GM12878 (cell line): Measurements from ENCODE around the gene MEIS2. TPM values are rescaled to one million over a fixed set of nuclear protein-coding genes. Genes with fewer than 3 reads are reported as not detected.

Experiments used
- ATAC-seq: fragments of 200-7000 bp; cut with Tn5 transposase; 3 replicates; pipeline ENCODE4 v1.9.1; 2020; ENCODE audit warnings: mild to moderate bottlenecking, moderate library complexity
- BruUV-seq: library from RNA; stranded (reverse); fragments of 400-500 nt; replicated peaks from 2 replicates; lab custom pipeline; 2021; lab: Mats Ljungman, UMichigan
- CTCF ChIA-PET: fragments of 300-600 bp; sonication (Branson Sonifier 250); formaldehyde crosslinking; extraction: SDS; loops from one replicate; lab custom pipeline; 2021; ENCODE audit warnings: inconsistent platforms; lab: Yijun Ruan, JAX
- POLR2A ChIA-PET: fragments of 350-600 bp; formaldehyde crosslinking; extraction: SDS; loops from one replicate; lab custom pipeline; 2021; ENCODE audit warnings: inconsistent platforms; lab: Charles Lee
- RAD21 ChIA-PET: fragments of 300-600 bp; sonication (Branson Sonifier 250); formaldehyde crosslinking; loops from one replicate; lab custom pipeline; 2023; ENCODE audit warnings: antibody characterized with exemption; ENCODE audit not compliant: unreplicated experiment; lab: Charles Lee
- SMC1A ChIA-PET: fragments of 300-600 bp; sonication (Branson Sonifier 250); formaldehyde crosslinking; loops from one replicate; lab custom pipeline; 2023; ENCODE audit not compliant: unreplicated experiment, uncharacterized antibody; lab: Charles Lee
- DNase-seq: peaks from one replicate; pipeline ENCODE4 v3.0.0-alpha.2; 2011; ENCODE audit warnings: low read depth, low spot score
- FAIRE-seq: peaks from 3 replicates; lab custom pipeline; 2011; peaks lifted over from hg19 to GRCh38; lab: Jason Lieb, UNC
- H2AFZ ChIP-seq: 2 replicates; pipeline ENCODE4 v1.6.0; 2011; ENCODE audit warnings: low read depth, low read length, control low read depth; ENCODE audit not compliant: control insufficient read depth
- H3K27ac ChIP-seq: 2 replicates; pipeline ENCODE4 v1.5.1; 2011; ENCODE audit warnings: control low read depth; ENCODE audit not compliant: control insufficient read depth, insufficient read depth
- H3K27me3 ChIP-seq, 2 experiments: replicated peaks in 1 of 2; 2 replicates each; pipeline versions ENCODE4 v1.6.0 to v1.6.1; 2011; ENCODE audit warnings: low read length in 1 of 2; ENCODE audit not compliant: control insufficient read depth in 2 of 2, insufficient read depth in 2 of 2
- H3K36me3 ChIP-seq, 2 experiments: 2 replicates each; pipeline ENCODE4 v1.5.1; 2011; ENCODE audit warnings: low read length in 1 of 2; ENCODE audit not compliant: control insufficient read depth in 2 of 2, insufficient read depth in 2 of 2
- H3K4me1 ChIP-seq: 2 replicates; pipeline ENCODE4 v1.6.1; 2011; ENCODE audit warnings: mild to moderate bottlenecking, low read length, moderate library complexity, mixed read lengths; ENCODE audit not compliant: control insufficient read depth, insufficient read depth
- H3K4me2 ChIP-seq: 2 replicates; pipeline ENCODE4 v1.6.0; 2011; ENCODE audit warnings: control low read depth; ENCODE audit not compliant: control insufficient read depth, insufficient read depth
- H3K4me3 ChIP-seq: fragments of 200-600 bp; sonication (generic); 2 replicates; pipeline ENCODE4 v1.5.1; 2016
- H3K79me2 ChIP-seq: 2 replicates; pipeline ENCODE4 v1.6.0; 2011; ENCODE audit warnings: low read length; ENCODE audit not compliant: control insufficient read depth, insufficient read depth
- H3K9ac ChIP-seq: 2 replicates; pipeline ENCODE4 v1.8.0; 2011; ENCODE audit warnings: low read length, control low read depth, mixed read lengths; ENCODE audit not compliant: control insufficient read depth, insufficient read depth
- H3K9me3 ChIP-seq: replicated peaks from 3 replicates; pipeline ENCODE4 v1.5.1; 2011; ENCODE audit warnings: mild to moderate bottlenecking, low read length; ENCODE audit not compliant: control insufficient read depth, insufficient read depth
- H4K20me1 ChIP-seq: 2 replicates; pipeline ENCODE4 v1.6.0; 2011; ENCODE audit not compliant: control insufficient read depth, insufficient read depth
- CREB1 ChIP-seq: IDR thresholded peaks from 2 replicates; pipeline ENCODE4 v1.6.1; 2012; ENCODE audit warnings: low read depth, mild to moderate bottlenecking, inconsistent platforms
- CUX1 ChIP-seq: IDR thresholded peaks from 2 replicates; pipeline ENCODE4 v1.6.1; 2012; ENCODE audit warnings: improper control_type of control experiment, low read depth, low read length; ENCODE audit not compliant: insufficient replicate concordance
- EED ChIP-seq: sonication (generic); IDR thresholded peaks from 2 replicates; pipeline ENCODE4 v1.6.1; 2016; ENCODE audit warnings: antibody characterized with exemption, low read depth
- HDAC2 ChIP-seq: fragments of 200-600 bp; sonication (generic); IDR thresholded peaks from 2 replicates; pipeline ENCODE4 v1.6.1; 2017
- KDM1A ChIP-seq: fragments of 200-600 bp; sonication (generic); IDR thresholded peaks from 2 replicates; pipeline ENCODE4 v1.6.1; 2016; ENCODE audit warnings: borderline replicate concordance
- MEF2A ChIP-seq: IDR thresholded peaks from 2 replicates; pipeline ENCODE4 v1.6.1; 2011; ENCODE audit warnings: low read depth, mild to moderate bottlenecking, low read length, moderate library complexity; ENCODE audit not compliant: insufficient read depth
- MEF2B ChIP-seq: fragments of 450-650 bp; IDR thresholded peaks from 2 replicates; pipeline ENCODE4 v1.6.1; 2018; ENCODE audit warnings: mild to moderate bottlenecking, moderate library complexity; ENCODE audit not compliant: partially characterized antibody, poor library complexity, severe bottlenecking
- MLLT1 ChIP-seq: fragments of 450-650 bp; IDR thresholded peaks from 2 replicates; pipeline ENCODE4 v1.6.1; 2016; ENCODE audit warnings: mild to moderate bottlenecking
- NKRF ChIP-seq: fragments of 450-650 bp; conservative IDR thresholded peaks from 2 replicates; pipeline ENCODE4 v1.6.1; 2017; ENCODE audit warnings: mild to moderate bottlenecking, moderate library complexity
- NR2C1 ChIP-seq: fragments of 450-650 bp; IDR thresholded peaks from 2 replicates; pipeline ENCODE4 v1.6.1; 2017; ENCODE audit warnings: antibody characterized with exemption, mild to moderate bottlenecking, moderate library complexity
- PKNOX1 ChIP-seq: fragments of 450-650 bp; IDR thresholded peaks from 2 replicates; pipeline ENCODE4 v1.6.1; 2016; ENCODE audit warnings: mild to moderate bottlenecking
- USF2 ChIP-seq: IDR thresholded peaks from 2 replicates; pipeline ENCODE4 v1.6.1; 2011; ENCODE audit warnings: low read depth, low read length, improper control_type of control experiment, borderline replicate concordance
- WGBS: methylation state at CpG from one replicate; pipeline ENCODE4 v1.1.6; 2016; ENCODE audit warnings: low lambda C conversion rate; ENCODE audit not compliant: insufficient replicate concordance, insufficient coverage; ENCODE audit errors: missing lambda C conversion rate; 5-methylcytosine and 5-hydroxymethylcytosine counted together
- in situ Hi-C: fragments of 300-500 bp; cut with MboI; formaldehyde crosslinking; loops from 9 replicates; pipeline ENCODE4 v1.14.3; 2018; ENCODE audit warnings: mixed read lengths
- intact Hi-C: fragments of 100-400 bp; cut with micrococcal nuclease; formaldehyde crosslinking; loops from one replicate; pipeline ENCODE4 v1.14.2; 2022; ENCODE audit not compliant: unreplicated experiment
- polyA plus RNA-seq, 11 experiments: library from polyadenylated mRNA; depleted of rRNA in 4 of 11; unstranded in 6 of 11; stranded (reverse) in 5 of 11; fragments of >200 nt; fragmentation: Nextera tagmentation in 4 of 11; fragmentation: Illumina TruSeq in 1 of 11; extraction: Ambion mirVana in 4 of 11; extraction: Trizol in 1 of 11; gene quantifications; 1 replicate in 1 of 11; 2 replicates in 10 of 11; pipeline versions ENCODE4 v1.2.1 to v1.2.3, GENCODE V29; 2011 to 2016; ENCODE audit warnings: inconsistent platforms in 2 of 11, missing spikeins in 2 of 11, low read depth in 1 of 11
- total RNA-seq, 4 experiments: library from RNA; depleted of rRNA in 3 of 4; stranded (reverse); fragments of >200 nt in 3 of 4; fragmentation: Illumina TruSeq in 1 of 4; extraction: Trizol in 1 of 4; gene quantifications; 2 replicates each; pipeline versions ENCODE4 v1.2.1 to v1.2.3, GENCODE V29; 2013 to 2021

Gene MEIS2
- total and polyA plus RNA-seq, 10 of the 15 experiments (the other 5 are each of a cell fraction or from before 2014, with no cell fraction given) = 9.2 to 54.0 (median 20.4) TPM

- no peak for TF ChIP-seq CUX1
- no peak for TF ChIP-seq CREB1
- TF ChIP-seq MEF2B = no peak
Measured at GRCh38 chr15:36903195-36903594, 197.2 kb downstream of the MEIS2 start (continued).

GRCh38 chr15:36901012-36901411 is 199.3 kb downstream of the MEIS2 start:
- FAIRE-seq = no peak
- H2AFZ ChIP-seq = no peak overlapping the region
- H3K9ac ChIP-seq = no peak overlapping the region
- H3K27ac ChIP-seq = no peak overlapping the region
- no peaks in the 10 kb centered on the region for H3K9me3 ChIP-seq
- ChIA-PET POLR2A (no interaction called here), CTCF (interaction anchor here (0.6 kb wide), 1 partner anchor 14 kb away, joined by 3 read pairs; no protein-coding TSS in a partner anchor), SMC1A (interaction anchor here (1.0 kb wide), 1 partner anchor 17 kb away, joined by 3 read pairs; no protein-coding TSS in a partner anchor), RAD21 (no interaction called here)
- DNase-seq = no peak
- H3K4me2 ChIP-seq = no peak overlapping the region
- in situ Hi-C loops (no loop called here), intact Hi-C loops (no loop called here)
- H3K4me1 ChIP-seq = no peaks in the 10 kb centered on the region
- H3K4me3 ChIP-seq = no peak overlapping the region
- no peaks in the 10 kb centered on the region for H4K20me1 ChIP-seq
- no peaks in the 10 kb centered on the region for H3K36me3 ChIP-seq
- H3K79me2 ChIP-seq = no peaks in the 10 kb centered on the region
- no peaks in the 10 kb centered on the region; a peak in 1 of 4 replicates for H3K27me3 ChIP-seq
- no TSS peak for BruUV-seq
- ATAC-seq = no peak
- WGBS = 91% methylated on average over 4 of the region's 4 CpGs
- TF ChIP-seq CREB1 (no peak), USF2 (no peak), HDAC2 (no peak), KDM1A (no peak), MEF2A (no peak), NR2C1 (no peak), MLLT1 (no peak), EED (no peak), PKNOX1 (no peak), NKRF (no peak)
